ENCODE results near the gene UBE2G2.

UBE2G2 gene

GRCh38 chr21:44816761-44817505 is 15.3 kb upstream of the UBE2G2 start:
- no peaks in the 10 kb centered on the region for H3K9me3 Mint-ChIP-seq
- no peak for ATAC-seq (replicated peaks; ENCODE audit: extremely low read depth, poor library complexity, severe bottlenecking)
- peaks cover 6% of the 10 kb centered on the region for H3K4me1 Mint-ChIP-seq
- peak overlapping the region; percentile 79 for H3K4me3 Mint-ChIP-seq
- H3K27ac Mint-ChIP-seq (ENCODE audit: low read depth): peak overlapping the region; percentile 83
- no peak for DNase-seq (ENCODE audit: low spot score in 2 of 2)
- no peaks in the 10 kb centered on the region for H3K27me3 Mint-ChIP-seq
- peaks cover 11% of the 10 kb centered on the region for H3K36me3 Mint-ChIP-seq (ENCODE audit: insufficient read depth)

- peak overlapping the region; percentile 79 for H3K4me3 Mint-ChIP-seq
- DNase-seq (ENCODE audit: low spot score in 2 of 2) (no peak), ATAC-seq (replicated peaks; ENCODE audit: extremely low read depth, poor library complexity, severe bottlenecking) (no peak)
- no peak overlapping the region for H3K27ac Mint-ChIP-seq (ENCODE audit: low read depth)
- peaks cover 15% of the 10 kb centered on the region for H3K36me3 Mint-ChIP-seq (ENCODE audit: insufficient read depth)
- no peaks in the 10 kb centered on the region for H3K9me3 Mint-ChIP-seq
- H3K4me1 Mint-ChIP-seq: peaks cover 12% of the 10 kb centered on the region
- no peaks in the 10 kb centered on the region for H3K27me3 Mint-ChIP-seq
Measured at GRCh38 chr21:44815852-44816628, 14.4 kb upstream of the UBE2G2 start.

GRCh38 chr21:44815225-44815624 is 13.6 kb upstream of the UBE2G2 start:
- DNase-seq (ENCODE audit: low spot score in 2 of 2) (no peak), ATAC-seq (replicated peaks; ENCODE audit: extremely low read depth, poor library complexity, severe bottlenecking) (no peak)
- peaks cover 16% of the 10 kb centered on the region for H3K4me1 Mint-ChIP-seq
- no peak overlapping the region for H3K27ac Mint-ChIP-seq (ENCODE audit: low read depth)
- H3K4me3 Mint-ChIP-seq: no peak overlapping the region
- no peaks in the 10 kb centered on the region for H3K27me3 Mint-ChIP-seq
- H3K36me3 Mint-ChIP-seq (ENCODE audit: insufficient read depth): peaks cover 15% of the 10 kb centered on the region
- no peaks in the 10 kb centered on the region for H3K9me3 Mint-ChIP-seq

GRCh38 chr21:44814498-44815023 is 12.9 kb upstream of the UBE2G2 start:
- Mint-ChIP-seq H3K36me3 (ENCODE audit: insufficient read depth) (peaks cover 15% of the 10 kb centered on the region), H3K4me1 (peaks cover 16% of the 10 kb centered on the region), H3K4me3 (no peak overlapping the region), H3K27ac (ENCODE audit: low read depth) (no peak overlapping the region), H3K27me3 (no peaks in the 10 kb centered on the region), H3K9me3 (no peaks in the 10 kb centered on the region)
- ATAC-seq (replicated peaks; ENCODE audit: extremely low read depth, poor library complexity, severe bottlenecking): no peak
- no peak for DNase-seq (ENCODE audit: low spot score in 2 of 2)

GRCh38 chr21:44813727-44814126 is 12.1 kb upstream of the UBE2G2 start:
- Mint-ChIP-seq H3K9me3 (no peaks in the 10 kb centered on the region), H3K4me1 (peaks cover 16% of the 10 kb centered on the region), H3K4me3 (no peak overlapping the region), H3K36me3 (ENCODE audit: insufficient read depth) (peaks cover 13% of the 10 kb centered on the region), H3K27ac (ENCODE audit: low read depth) (no peak overlapping the region), H3K27me3 (no peaks in the 10 kb centered on the region)
- DNase-seq (ENCODE audit: low spot score in 2 of 2) (no peak), ATAC-seq (replicated peaks; ENCODE audit: extremely low read depth, poor library complexity, severe bottlenecking) (no peak)

GRCh38 chr21:44813149-44813548 is 11.5 kb upstream of the UBE2G2 start:
- no peak overlapping the region for H3K27ac Mint-ChIP-seq (ENCODE audit: low read depth)

GRCh38 chr21:44812640-44813039 is 11.0 kb upstream of the UBE2G2 start:
- H3K36me3 Mint-ChIP-seq (ENCODE audit: insufficient read depth): peaks cover 19% of the 10 kb centered on the region
- H3K9me3 Mint-ChIP-seq: no peaks in the 10 kb centered on the region
- no peaks in the 10 kb centered on the region for H3K27me3 Mint-ChIP-seq
- peaks cover 16% of the 10 kb centered on the region for H3K4me1 Mint-ChIP-seq
- no peak overlapping the region for H3K4me3 Mint-ChIP-seq
- no peak overlapping the region for H3K27ac Mint-ChIP-seq (ENCODE audit: low read depth)
- ATAC-seq (replicated peaks; ENCODE audit: extremely low read depth, poor library complexity, severe bottlenecking) (no peak), DNase-seq (ENCODE audit: low spot score in 2 of 2) (no peak)

More at GRCh38 chr21:44813149-44813548, 11.5 kb upstream of the UBE2G2 start:
- peaks cover 15% of the 10 kb centered on the region for H3K36me3 Mint-ChIP-seq (ENCODE audit: insufficient read depth)
- peaks cover 16% of the 10 kb centered on the region for H3K4me1 Mint-ChIP-seq
- no peak for DNase-seq (ENCODE audit: low spot score in 2 of 2)
- ATAC-seq (replicated peaks; ENCODE audit: extremely low read depth, poor library complexity, severe bottlenecking): no peak
- H3K27me3 Mint-ChIP-seq: no peaks in the 10 kb centered on the region
- no peaks in the 10 kb centered on the region for H3K9me3 Mint-ChIP-seq
- no peak overlapping the region for H3K4me3 Mint-ChIP-seq

- H3K4me3 Mint-ChIP-seq: no peak overlapping the region
- peak overlapping the region; percentile 50 for H3K27ac Mint-ChIP-seq (ENCODE audit: low read depth)
- H3K36me3 Mint-ChIP-seq (ENCODE audit: insufficient read depth): peaks cover 24% of the 10 kb centered on the region
- DNase-seq (ENCODE audit: low spot score in 2 of 2) (no peak), ATAC-seq (replicated peaks; ENCODE audit: extremely low read depth, poor library complexity, severe bottlenecking) (no peak)
- no peaks in the 10 kb centered on the region for H3K9me3 Mint-ChIP-seq
- H3K27me3 Mint-ChIP-seq: no peaks in the 10 kb centered on the region
- H3K4me1 Mint-ChIP-seq: peaks cover 11% of the 10 kb centered on the region
Measured at GRCh38 chr21:44810779-44811178, 9.2 kb upstream of the UBE2G2 start.

- ATAC-seq (replicated peaks; ENCODE audit: extremely low read depth, poor library complexity, severe bottlenecking): no peak
- peaks cover 29% of the 10 kb centered on the region for H3K36me3 Mint-ChIP-seq (ENCODE audit: insufficient read depth)
- H3K4me3 Mint-ChIP-seq: no peak overlapping the region
- H3K9me3 Mint-ChIP-seq: no peaks in the 10 kb centered on the region
- no peak overlapping the region for H3K27ac Mint-ChIP-seq (ENCODE audit: low read depth)
- DNase-seq (ENCODE audit: low spot score in 2 of 2): no peak
- H3K4me1 Mint-ChIP-seq: peaks cover 17% of the 10 kb centered on the region
- no peaks in the 10 kb centered on the region for H3K27me3 Mint-ChIP-seq
Measured at GRCh38 chr21:44805859-44806258, 4.2 kb upstream of the UBE2G2 start.

- H3K36me3 Mint-ChIP-seq (ENCODE audit: insufficient read depth): peaks cover 29% of the 10 kb centered on the region
Measured at GRCh38 chr21:44805226-44805625, 3.6 kb upstream of the UBE2G2 start.

GRCh38 chr21:44804762-44805161 is 3.1 kb upstream of the UBE2G2 start:
- peaks cover 29% of the 10 kb centered on the region for H3K36me3 Mint-ChIP-seq (ENCODE audit: insufficient read depth)
- H3K4me1 Mint-ChIP-seq: peaks cover 25% of the 10 kb centered on the region
- no peak overlapping the region for H3K27ac Mint-ChIP-seq (ENCODE audit: low read depth)
- H3K27me3 Mint-ChIP-seq: no peaks in the 10 kb centered on the region
- no peak for ATAC-seq (replicated peaks; ENCODE audit: extremely low read depth, poor library complexity, severe bottlenecking)
- peak overlapping the region; percentile 6 for H3K4me3 Mint-ChIP-seq
- H3K9me3 Mint-ChIP-seq: no peaks in the 10 kb centered on the region
- DNase-seq (ENCODE audit: low spot score in 2 of 2): no peak

More at GRCh38 chr21:44805226-44805625, 3.6 kb upstream of the UBE2G2 start:
- H3K4me3 Mint-ChIP-seq: peak overlapping the region; percentile 6
- DNase-seq (ENCODE audit: low spot score in 2 of 2) (no peak), ATAC-seq (replicated peaks; ENCODE audit: extremely low read depth, poor library complexity, severe bottlenecking) (no peak)
- no peaks in the 10 kb centered on the region for H3K27me3 Mint-ChIP-seq
- no peak overlapping the region for H3K27ac Mint-ChIP-seq (ENCODE audit: low read depth)
- peaks cover 21% of the 10 kb centered on the region for H3K4me1 Mint-ChIP-seq
- no peaks in the 10 kb centered on the region for H3K9me3 Mint-ChIP-seq

- DNase-seq (ENCODE audit: low spot score in 2 of 2) (no peak), ATAC-seq (replicated peaks; ENCODE audit: extremely low read depth, poor library complexity, severe bottlenecking) (no peak)
- Mint-ChIP-seq H3K4me3 (peak overlapping the region; percentile 89), H3K27ac (ENCODE audit: low read depth) (no peak overlapping the region), H3K9me3 (no peaks in the 10 kb centered on the region), H3K36me3 (ENCODE audit: insufficient read depth) (peaks cover 35% of the 10 kb centered on the region), H3K4me1 (peaks cover 34% of the 10 kb centered on the region), H3K27me3 (no peaks in the 10 kb centered on the region)
Measured at GRCh38 chr21:44803651-44804050, 2.0 kb upstream of the UBE2G2 start.
